Thyroid gland (tissue), 4 donors: ENCODE results near the gene DHCR24.

Experiments
- POLR2A ChIP-seq, 2 donors: fragments of 450-650 bp; IDR thresholded peaks; one replicate each; pipeline ENCODE4 v1.6.1; 2017; ENCODE audit warnings: antibody characterized with exemption in 2 of 2, mild to moderate bottlenecking in 2 of 2, moderate library complexity in 1 of 2
- TF ChIP-seq, protein P1 (sequence below), 6 experiments: fragments of 200-600 bp in 3 of 6; fragments of 450-650 bp in 3 of 6; sonication (generic) in 3 of 6; IDR thresholded peaks; one replicate each; pipeline ENCODE4 v1.5.1; 2016 to 2019; ENCODE audit warnings: antibody characterized with exemption in 6 of 6, mild to moderate bottlenecking in 2 of 6, inconsistent platforms in 1 of 6, moderate library complexity in 1 of 6

GRCh38 chr1:54833121-54833520, 53.9 kb downstream of the DHCR24 start:
- TF ChIP-seq POLR2A (IDR thresholded peaks at IDR 0.05) = no peak
- TF ChIP-seq, protein P1, sequence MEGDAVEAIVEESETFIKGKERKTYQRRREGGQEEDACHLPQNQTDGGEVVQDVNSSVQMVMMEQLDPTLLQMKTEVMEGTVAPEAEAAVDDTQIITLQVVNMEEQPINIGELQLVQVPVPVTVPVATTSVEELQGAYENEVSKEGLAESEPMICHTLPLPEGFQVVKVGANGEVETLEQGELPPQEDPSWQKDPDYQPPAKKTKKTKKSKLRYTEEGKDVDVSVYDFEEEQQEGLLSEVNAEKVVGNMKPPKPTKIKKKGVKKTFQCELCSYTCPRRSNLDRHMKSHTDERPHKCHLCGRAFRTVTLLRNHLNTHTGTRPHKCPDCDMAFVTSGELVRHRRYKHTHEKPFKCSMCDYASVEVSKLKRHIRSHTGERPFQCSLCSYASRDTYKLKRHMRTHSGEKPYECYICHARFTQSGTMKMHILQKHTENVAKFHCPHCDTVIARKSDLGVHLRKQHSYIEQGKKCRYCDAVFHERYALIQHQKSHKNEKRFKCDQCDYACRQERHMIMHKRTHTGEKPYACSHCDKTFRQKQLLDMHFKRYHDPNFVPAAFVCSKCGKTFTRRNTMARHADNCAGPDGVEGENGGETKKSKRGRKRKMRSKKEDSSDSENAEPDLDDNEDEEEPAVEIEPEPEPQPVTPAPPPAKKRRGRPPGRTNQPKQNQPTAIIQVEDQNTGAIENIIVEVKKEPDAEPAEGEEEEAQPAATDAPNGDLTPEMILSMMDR (IDR thresholded peaks at IDR 0.05) = no peak
